Cardiac fibroblast (primary cell): ENCODE data around the gene SHD.

Experiments
- DNase-seq, 2 donors: peaks; one replicate each; pipeline versions ENCODE4 v3.0.0 to v3.0.0-alpha.2; 2010; ENCODE audit warnings: low read depth in 2 of 2
- H3K4me3 ChIP-seq, 2 donors: replicated peaks in 1 of 2; 1 replicate in 1 of 2; 2 replicates in 1 of 2; pipeline ENCODE4 v1.5.1; 2011; ENCODE audit warnings: low read depth in 2 of 2, low read length in 2 of 2, mild to moderate bottlenecking in 2 of 2, moderate library complexity in 1 of 2
- TF ChIP-seq, protein P1 (sequence below): IDR thresholded peaks from one replicate; pipeline ENCODE4 v1.5.1; 2011; ENCODE audit warnings: low read depth, mild to moderate bottlenecking, low read length, inconsistent platforms

Gene SHD

DNA sequence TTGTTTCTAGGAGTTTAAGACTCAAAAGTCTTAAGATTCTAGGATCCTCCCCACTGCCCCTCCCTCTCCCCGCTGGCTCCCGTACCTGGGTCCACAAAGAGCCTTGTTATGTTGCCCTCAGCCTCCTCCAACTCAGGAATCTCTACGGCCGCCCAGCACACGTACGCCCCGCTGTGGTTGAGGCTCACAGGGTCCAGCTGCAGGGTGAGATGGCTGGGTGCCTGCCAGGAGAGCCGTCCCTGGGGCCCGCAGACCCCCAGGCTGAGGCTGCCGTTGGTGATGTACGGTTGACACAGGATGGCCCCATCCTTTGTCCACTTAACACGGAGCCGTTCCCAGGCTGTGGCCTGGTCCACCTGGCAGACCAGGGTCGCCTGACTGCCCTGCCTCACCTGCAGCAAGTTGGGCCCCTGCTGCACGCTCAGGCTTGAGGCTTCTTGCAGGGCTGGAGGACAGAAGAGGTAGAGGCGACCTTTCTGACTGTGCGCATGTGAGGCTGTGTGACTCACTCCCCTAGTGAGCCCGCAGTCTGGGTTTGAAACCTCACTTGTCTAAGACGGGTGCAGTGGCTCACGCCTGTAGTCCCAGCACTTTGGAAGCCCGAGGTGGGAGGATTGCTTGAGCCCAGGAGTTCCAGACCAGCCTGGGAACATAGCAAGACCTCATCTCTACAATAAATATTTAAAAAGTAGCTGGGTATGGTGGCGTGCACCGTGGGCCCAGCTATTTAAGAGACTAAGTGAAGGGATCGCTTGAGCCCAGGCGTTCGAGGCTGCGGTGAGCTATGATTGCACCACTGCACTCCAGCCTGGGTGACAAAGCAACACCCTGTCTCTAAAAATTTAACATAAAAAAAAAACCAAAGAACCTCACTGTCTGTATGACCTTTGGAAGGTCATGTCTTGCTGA is 19.1 kb downstream of the SHD start:
- TF ChIP-seq, protein P1, sequence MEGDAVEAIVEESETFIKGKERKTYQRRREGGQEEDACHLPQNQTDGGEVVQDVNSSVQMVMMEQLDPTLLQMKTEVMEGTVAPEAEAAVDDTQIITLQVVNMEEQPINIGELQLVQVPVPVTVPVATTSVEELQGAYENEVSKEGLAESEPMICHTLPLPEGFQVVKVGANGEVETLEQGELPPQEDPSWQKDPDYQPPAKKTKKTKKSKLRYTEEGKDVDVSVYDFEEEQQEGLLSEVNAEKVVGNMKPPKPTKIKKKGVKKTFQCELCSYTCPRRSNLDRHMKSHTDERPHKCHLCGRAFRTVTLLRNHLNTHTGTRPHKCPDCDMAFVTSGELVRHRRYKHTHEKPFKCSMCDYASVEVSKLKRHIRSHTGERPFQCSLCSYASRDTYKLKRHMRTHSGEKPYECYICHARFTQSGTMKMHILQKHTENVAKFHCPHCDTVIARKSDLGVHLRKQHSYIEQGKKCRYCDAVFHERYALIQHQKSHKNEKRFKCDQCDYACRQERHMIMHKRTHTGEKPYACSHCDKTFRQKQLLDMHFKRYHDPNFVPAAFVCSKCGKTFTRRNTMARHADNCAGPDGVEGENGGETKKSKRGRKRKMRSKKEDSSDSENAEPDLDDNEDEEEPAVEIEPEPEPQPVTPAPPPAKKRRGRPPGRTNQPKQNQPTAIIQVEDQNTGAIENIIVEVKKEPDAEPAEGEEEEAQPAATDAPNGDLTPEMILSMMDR: no peak
- DNase-seq: no peak
- H3K4me3 ChIP-seq: no peak overlapping the region

DNA sequence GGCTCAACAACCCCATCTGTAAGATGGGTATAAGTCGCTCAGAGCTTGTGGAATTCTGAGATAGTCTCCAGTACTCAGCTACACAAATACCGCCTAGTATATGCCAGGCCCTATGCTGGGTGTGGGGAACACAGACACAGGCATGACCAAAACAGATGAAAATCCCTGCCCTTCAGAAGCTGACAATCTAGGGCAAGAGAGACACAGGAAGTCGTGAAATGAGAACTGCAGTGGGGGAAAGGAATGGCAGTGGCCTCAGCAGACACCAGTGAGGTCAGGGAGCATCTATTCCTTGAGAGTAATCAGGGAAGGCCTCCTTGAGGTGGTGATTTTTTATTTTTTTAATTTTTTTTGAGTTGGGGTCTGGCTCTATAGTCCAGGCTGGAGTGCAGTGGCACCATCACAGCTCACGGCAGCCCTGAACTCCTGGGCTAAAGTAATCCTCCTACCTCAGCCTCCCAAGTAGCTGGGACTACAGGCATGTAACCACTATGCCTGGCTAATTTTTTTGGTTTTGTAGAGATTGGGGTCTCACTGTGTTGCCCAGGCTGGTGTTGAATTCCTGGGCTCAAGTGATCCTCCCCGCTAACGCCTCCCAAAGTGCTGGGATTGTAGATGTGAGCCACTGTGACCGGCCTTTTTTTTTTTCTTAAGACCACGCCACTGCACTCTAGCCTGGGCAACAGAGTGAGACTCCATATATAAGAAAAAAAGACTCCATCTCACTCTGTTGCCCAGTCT is 19.9 kb downstream of the SHD start:
- H3K4me3 ChIP-seq: no peak overlapping the region
- TF ChIP-seq, protein P1: no peak
- no peak for DNase-seq

DNA sequence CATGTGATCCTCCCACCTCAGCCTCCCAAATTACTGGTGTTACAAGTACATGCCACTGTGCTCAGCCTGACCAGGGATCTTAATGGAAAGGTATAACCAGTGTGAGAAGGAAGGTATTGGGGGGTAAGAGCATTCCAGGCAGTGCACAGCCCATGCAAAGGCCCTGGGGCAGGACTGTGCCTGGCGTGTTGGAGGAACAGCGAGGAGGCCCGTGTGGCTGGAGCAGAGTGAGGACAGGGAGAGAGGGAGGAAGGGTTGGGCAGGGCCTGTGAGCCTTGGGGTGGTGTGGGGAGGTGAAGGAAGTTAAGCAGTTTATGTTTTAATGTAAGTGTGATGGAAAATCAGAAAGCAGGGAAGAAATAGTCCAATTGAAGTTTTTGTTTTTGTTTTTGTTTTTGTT is 21.5 kb downstream of the SHD start:
- no peak overlapping the region for H3K4me3 ChIP-seq
- DNase-seq: no peak
- TF ChIP-seq, protein P1: no peak

DNA sequence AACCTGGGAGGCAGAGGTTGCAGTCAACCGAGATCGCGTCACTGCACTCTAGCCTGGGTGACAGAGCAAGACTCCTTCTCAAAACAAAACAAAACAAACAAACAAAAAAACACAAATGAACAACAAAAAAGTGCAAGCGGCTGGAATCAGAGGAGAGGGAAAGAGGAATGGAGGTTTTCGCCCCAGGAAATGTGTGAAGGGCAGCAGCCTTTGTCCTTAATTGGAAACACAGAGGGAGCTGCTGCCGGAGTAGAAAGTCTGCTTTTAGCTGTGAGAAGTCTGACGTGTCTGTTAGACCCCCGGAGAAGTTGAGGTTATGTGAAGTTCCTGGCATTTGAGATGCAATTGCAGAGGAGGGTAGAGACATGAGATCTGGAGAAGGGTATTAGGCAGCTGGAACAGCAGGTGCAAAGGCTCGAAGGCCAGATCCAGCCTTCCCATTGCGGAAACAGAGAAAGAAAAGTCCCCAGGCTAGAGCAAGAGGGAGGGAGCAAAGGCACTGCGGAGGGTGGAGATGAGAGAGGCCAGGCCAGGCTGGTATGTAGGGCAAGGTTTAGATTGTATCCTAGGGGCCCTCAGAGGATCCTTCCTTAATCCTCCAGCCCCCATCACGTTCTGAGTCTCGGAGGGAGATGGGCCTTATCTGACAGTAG is 22.6 kb downstream of the SHD start:
- TF ChIP-seq, protein P1: no peak
- no peak overlapping the region for H3K4me3 ChIP-seq
- DNase-seq: no peak

DNA sequence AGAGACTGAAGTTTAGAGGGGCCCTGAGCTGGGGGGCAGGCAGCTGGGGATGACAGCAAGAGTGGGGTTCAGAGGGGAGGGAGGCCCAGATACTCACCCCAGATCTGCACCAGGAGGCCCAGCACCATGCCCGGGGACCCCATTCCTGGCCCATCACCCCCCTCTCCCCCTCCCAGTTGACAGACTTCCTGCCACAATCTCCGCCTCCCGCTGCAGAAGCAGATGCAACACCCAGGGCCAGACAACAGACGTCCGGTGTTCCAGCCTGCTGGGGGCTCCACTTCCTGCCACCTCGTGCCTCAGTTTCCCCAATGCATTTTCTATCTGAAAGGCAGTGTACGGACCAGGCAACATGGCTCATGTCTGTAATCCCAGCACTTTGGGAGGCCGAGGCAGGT is 23.2 kb downstream of the SHD start, which contains the start of gene TMIGD2:
Gene TMIGD2, minus strand, starts transcription at position 147 of the 398 bp plus-strand sequence. Its CDS starts 4 bp downstream, at position 143.
- no peak for DNase-seq
- TF ChIP-seq, protein P1: no peak
- H3K4me3 ChIP-seq: no peak within 1 kb of the TSS

DNA sequence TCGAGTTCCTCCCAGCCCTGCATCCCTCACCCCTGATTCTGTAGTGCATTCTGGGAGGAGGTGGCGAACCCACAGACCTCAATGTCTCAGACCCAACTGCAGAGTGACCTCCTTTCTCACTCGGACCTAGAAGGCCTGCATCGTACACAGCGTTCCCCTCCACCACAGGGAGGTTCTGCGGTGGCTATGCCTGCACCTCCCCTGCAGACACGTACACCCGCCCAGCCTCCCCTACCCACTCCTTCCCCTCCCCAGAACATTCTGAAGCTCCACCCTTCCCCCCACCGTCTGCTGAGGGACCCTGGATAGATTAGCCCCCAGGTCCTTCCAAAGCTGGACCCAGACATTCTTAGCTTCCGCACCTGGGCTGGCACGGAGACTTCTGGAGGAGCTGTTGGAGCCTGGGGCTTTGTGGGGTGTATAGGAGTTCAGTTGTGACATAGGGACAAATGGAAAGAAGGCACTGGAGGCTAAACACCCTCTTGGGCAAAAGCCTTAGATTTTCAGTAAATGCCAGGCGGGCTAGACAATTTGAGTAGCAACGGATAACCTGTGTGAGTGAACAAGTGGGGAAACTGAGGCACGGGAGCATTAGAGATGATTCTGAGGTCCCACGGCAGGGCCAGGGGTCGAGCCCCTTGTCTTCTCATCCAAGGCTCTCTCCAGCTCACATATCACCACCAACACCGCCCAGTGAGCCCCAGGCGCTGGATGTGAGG is 24.9 kb downstream of the SHD start:
- no peak overlapping the region for H3K4me3 ChIP-seq
- no peak for DNase-seq
- TF ChIP-seq, protein P1: no peak
